AG10803 (cell line): ENCODE measurements around the gene FER.

ENCODE experiments used
- DNase-seq: peaks from one replicate; pipeline ENCODE4 v3.0.0; 2010; ENCODE audit warnings: low read depth
- H3K4me3 ChIP-seq: 2 replicates; pipeline ENCODE4 v1.5.1; 2011; ENCODE audit warnings: mild to moderate bottlenecking, low read length, control low read depth
- TF ChIP-seq, protein P1 (sequence below): conservative IDR thresholded peaks from 2 replicates; pipeline ENCODE4 v1.5.1; 2011; ENCODE audit warnings: mild to moderate bottlenecking, low read length, control low read depth, inconsistent platforms

Gene FER

GRCh38 chr5:109223531-109223930 lies 475.8 kb downstream of the FER start:
- no peak overlapping the region for H3K4me3 ChIP-seq
- TF ChIP-seq, protein P1, sequence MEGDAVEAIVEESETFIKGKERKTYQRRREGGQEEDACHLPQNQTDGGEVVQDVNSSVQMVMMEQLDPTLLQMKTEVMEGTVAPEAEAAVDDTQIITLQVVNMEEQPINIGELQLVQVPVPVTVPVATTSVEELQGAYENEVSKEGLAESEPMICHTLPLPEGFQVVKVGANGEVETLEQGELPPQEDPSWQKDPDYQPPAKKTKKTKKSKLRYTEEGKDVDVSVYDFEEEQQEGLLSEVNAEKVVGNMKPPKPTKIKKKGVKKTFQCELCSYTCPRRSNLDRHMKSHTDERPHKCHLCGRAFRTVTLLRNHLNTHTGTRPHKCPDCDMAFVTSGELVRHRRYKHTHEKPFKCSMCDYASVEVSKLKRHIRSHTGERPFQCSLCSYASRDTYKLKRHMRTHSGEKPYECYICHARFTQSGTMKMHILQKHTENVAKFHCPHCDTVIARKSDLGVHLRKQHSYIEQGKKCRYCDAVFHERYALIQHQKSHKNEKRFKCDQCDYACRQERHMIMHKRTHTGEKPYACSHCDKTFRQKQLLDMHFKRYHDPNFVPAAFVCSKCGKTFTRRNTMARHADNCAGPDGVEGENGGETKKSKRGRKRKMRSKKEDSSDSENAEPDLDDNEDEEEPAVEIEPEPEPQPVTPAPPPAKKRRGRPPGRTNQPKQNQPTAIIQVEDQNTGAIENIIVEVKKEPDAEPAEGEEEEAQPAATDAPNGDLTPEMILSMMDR = no peak
- no peak for DNase-seq

- no peak overlapping the region for H3K4me3 ChIP-seq
- TF ChIP-seq, protein P1 = no peak
- DNase-seq = no peak
Measured at GRCh38 chr5:109224276-109224882, 476.7 kb downstream of the FER start.

- TF ChIP-seq, protein P1 = no peak
- DNase-seq = no peak
- no peak overlapping the region for H3K4me3 ChIP-seq
Measured at GRCh38 chr5:109225716-109226625, 478.3 kb downstream of the FER start.

DNA sequence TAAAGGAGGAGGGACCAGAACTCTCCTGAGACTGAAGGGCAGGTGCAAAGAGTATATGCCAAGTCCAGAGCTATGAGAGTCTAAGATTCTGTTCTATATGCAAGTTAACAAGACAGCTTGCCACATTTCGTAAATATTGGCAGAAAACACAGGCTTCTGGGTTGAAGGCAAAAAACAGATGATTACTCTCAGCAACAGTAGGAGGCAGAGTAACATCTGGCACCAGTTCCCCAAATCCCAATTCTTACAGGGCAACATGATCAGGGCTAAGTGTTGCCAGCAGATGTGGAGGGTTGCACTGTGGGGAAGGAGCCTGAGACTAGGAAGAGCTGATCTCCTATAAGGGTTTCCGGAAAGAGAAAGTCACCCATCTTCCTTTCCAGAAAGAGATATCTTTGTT lies 482.7 kb downstream of the FER start:
- no peak for DNase-seq
- H3K4me3 ChIP-seq = no peak overlapping the region
- TF ChIP-seq, protein P1 = no peak

- H3K4me3 ChIP-seq = no peak overlapping the region
- TF ChIP-seq, protein P1 = no peak
Measured at GRCh38 chr5:109231331-109231730, 483.6 kb downstream of the FER start.

GRCh38 chr5:109234381-109234780 lies 486.7 kb downstream of the FER start:
- DNase-seq = no peak
- H3K4me3 ChIP-seq = no peak overlapping the region
- TF ChIP-seq, protein P1 = no peak

More at GRCh38 chr5:109231331-109231730, 483.6 kb downstream of the FER start:
- no peak for DNase-seq

DNA sequence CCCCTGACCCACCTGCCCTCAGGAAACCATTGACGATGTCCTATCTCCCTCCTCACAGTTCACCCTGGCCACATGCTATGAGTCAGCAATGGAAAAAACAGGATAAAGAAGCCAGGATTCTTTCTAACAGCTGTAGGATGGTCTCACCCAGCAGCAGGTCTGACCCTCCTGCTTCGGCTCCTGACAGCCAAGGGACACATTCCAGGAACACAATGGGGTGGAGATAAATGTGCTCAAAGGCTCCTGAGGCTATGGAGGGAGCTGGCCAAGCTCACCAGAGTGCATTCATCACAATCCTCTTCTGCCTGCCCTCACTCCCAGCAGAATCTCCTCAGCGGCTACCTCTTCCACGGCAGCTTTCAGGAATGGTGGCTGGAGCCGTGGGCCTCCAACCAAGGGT lies 491.8 kb downstream of the FER start:
- TF ChIP-seq, protein P1 = no peak
- no peak overlapping the region for H3K4me3 ChIP-seq

More for the DNA sequence above, 491.8 kb downstream of the FER start:
- no peak for DNase-seq
